H4 (cell line): ENCODE data around the gene FGF12. TPM values are rescaled to one million over a fixed set of nuclear protein-coding genes. Genes with fewer than 3 reads are reported as not detected.

Source experiments
- DNase-seq: peaks from one replicate; pipeline ENCODE4 v3.0.0-alpha.2; 2015; ENCODE audit warnings: low spot score
- total RNA-seq: library from RNA; depleted of rRNA; stranded (reverse); fragments of >200 nt; shearing (Covaris generic); gene quantifications from 2 replicates; pipeline ENCODE4 v1.2.3, GENCODE V29; 2014

Gene FGF12
- total RNA-seq, 1 experiment from 2014 or later: 4.4 TPM

DNA sequence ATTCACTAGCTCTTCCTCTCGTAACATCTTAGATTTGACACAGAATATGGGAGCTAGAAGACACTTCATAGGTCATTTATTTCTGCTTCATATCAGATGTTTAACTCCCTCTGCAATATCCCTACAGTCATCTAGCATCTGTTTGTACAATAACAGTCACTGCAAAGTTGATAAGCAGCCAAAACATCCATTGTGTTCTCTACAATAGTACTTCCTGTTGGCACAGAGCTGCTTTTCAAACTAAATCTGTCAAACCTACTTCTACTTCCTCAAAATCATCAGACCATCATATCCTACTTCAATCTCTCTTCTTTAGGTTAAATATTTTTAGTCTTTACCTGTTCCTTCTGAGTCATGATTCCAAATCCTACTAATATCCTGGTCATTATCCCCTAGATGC is 233.2 kb downstream of the FGF12 start:
- DNase-seq: no peak

GRCh38 chr3:192490720-192491119 is 236.6 kb downstream of the FGF12 start:
- no peak for DNase-seq

- no peak for DNase-seq
Observed at GRCh38 chr3:192489579-192489978, 237.8 kb downstream of the FGF12 start.

GRCh38 chr3:192487033-192487432 is 240.3 kb downstream of the FGF12 start:
- no peak for DNase-seq

GRCh38 chr3:192482809-192483208 is 244.5 kb downstream of the FGF12 start:
- DNase-seq: no peak

DNA sequence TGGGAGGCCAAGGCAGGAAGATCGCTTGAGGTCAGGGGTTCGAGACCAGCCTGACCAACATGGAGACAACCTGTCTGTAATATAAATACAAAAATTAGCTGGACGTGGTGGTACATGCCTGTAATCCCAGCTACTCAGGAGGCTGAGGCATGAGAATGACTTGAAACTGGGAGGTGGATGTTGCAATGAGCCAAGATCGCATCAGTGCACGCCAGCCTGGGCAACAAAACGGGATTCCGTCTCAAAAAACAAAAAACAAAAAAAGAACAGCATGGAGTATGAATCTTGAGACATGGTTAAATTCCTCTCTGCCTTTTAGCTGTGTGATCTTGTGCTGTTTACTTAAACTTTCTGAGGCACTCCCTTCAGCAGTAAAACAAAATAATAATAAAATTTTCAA is 244.9 kb downstream of the FGF12 start:
- no peak for DNase-seq

DNA sequence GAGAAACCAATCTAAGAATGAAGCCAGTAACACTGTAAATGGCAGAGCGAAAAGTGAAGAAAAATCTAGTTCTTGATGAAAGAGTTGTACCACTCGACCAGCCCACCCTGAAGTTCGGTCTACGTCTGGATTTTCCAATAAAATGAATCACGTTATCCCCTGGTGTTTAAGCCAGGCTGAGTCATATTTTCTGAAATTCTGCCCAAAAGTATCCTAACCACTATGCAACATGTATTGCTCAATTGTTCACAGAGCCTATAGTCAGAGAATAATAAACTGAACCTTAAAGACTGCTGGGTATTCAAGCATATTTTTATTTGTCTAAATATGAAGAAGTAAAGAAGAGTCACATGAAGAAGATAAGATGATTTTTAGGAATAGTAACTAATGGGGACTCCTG is 245.7 kb downstream of the FGF12 start:
- DNase-seq: peak; percentile 81

- peak; percentile 66 for DNase-seq
Observed at GRCh38 chr3:192467230-192468140, 259.9 kb downstream of the FGF12 start.

DNA sequence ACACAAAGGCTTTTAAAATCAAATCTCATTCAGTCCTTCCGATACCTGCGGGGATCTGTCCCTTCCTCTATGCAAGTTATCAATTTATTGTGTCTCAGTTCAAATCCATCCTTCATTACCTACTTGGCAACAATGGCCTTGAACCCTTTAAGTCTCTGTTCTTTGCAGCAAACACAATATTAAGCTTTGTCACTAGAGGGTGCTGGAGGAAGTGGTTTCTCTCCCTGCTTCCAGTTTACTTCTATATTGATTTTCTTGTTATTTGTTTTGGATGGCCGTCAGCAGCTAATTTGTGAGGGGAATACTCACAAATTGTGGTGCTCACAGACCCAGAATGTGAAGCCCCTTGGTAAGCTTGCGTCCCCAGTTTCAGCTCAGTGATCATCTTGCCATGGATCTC is 278.3 kb downstream of the FGF12 start:
- no peak for DNase-seq

DNA sequence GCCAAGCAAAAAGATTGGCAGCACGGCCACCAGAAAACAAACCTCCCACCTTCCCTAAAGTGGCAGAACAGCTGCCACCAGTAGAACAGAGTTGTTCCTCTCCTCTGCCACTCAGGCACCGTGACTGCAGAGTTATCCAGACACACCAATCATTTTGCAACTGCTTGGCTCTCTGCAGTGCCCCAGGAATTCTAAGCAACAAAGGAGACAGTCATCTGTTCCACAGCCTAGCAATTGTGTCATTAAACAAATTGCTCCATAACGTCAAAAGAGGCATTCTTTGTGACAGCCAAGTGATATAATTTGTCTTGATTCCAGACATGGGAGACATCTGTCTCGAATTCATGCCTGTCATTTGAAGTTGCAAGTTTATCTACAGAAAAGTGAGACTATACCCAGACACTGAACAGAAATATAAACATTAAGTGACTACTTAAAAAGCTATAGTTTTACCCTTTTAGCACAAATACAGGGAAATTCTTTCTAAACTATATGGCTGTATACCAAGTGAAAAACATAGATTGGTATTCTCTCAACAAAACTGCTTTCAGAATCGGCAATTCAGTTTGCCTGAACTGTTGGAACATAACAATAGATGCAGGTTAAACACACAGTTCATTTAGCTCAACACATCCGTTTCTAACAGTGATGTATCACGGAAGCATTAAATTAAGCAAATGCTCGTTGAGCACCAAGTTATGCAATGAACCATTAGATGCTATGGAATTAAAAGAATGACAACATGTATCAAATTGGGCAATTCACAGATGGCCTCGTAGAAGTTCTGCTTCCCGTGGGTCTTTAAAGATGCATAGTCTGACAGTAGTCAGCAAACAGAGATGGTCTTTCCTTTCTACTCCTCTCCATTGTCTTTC is 281.3 kb downstream of the FGF12 start:
- DNase-seq: peak; percentile 24

DNA sequence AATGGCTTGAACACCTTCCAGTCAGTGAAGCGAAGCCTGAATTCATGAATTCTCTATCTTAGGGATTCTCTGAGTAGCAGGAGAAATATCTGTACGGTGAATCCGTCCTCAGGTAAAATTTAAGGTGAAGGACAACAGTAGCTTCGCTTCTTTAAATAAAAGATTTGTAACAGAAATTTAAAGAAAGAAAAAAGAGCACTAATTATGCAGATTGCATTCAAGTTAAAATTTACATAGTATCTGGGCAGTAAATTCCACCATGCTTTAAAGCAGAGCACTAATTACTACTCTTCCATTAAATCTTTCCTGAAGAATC is 282.6 kb downstream of the FGF12 start:
- no peak for DNase-seq

- DNase-seq: peak; percentile 76
Observed at GRCh38 chr3:192444096-192444790, 283.1 kb downstream of the FGF12 start.

DNA sequence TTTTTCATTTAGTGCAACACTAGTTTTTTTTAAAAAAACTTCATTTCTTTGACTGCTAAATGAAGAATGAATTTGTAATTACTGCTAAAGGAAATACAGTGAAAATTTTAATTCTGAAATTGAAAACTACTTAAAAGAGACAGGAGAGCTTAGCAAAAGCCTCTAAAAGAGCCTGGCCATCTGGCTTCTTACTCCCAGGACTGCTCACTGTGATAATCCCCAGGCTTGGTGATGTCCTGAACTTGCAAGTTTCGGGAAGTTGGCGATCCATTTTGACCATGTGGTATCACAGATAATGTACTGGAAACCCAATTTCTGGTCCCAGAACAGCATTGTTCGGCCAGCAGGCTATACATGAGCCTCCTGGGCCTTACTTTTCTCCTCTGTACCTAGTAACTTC is 292.1 kb downstream of the FGF12 start:
- DNase-seq: no peak

- no peak for DNase-seq
Observed at GRCh38 chr3:192434186-192434585, 293.2 kb downstream of the FGF12 start.

DNA sequence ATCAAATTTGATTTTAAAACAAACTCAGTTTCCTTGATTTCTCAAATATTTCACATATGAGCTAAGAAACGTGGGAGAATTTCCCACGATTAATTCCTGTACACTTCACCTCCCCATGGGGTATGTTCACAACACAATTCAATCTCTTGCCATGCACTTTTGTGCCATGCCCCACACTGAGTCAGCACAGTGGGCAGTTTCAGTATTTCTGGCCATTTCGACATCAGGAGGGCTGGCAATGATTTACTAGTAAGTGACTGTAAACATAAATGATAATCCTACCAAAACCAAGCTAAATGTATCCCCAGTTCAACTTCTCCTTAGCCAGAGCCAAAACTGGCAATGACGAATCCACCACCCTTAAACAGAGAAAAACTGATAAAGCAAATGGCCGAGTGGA is 293.6 kb downstream of the FGF12 start:
- peak; percentile 29 for DNase-seq

DNA sequence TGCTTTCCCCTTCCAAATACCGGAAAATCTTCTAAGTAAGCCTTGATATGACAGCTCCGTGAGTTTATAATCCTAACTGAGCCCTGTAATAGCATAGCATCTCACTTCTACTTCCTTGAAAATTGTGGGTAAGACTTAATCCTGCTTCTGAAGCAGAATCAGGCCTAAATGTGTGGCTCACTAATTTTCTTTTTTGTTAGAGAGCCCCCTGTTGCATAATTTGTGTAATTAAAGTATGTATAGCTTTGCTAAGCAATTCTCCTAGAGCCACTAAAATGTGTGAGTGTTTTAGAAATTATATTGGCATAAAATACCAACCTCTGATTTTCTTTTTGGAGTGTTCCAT is 304.4 kb downstream of the FGF12 start:
- DNase-seq: peak; percentile 43

GRCh38 chr3:192422321-192422996 is 304.9 kb downstream of the FGF12 start:
- peak; percentile 35 for DNase-seq

DNA sequence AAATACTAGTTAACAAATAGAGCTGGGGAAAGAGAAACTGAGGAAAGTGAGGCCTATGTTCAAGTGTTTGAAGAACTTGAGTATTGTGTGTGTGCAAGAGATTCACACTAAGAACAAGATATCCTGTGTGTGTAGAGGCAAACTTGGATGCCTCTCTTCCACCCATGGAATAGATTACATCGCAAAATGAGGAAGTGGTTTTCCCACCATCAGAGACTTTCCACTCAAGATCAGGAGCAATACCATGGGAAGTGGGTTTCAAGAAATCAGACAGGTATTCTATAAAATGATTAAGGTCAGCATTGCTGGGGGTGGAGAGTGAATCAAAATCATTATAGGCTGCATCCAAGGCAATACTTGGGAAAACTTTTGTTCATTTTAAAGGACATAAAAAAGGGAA is 308.0 kb downstream of the FGF12 start:
- DNase-seq: no peak

DNA sequence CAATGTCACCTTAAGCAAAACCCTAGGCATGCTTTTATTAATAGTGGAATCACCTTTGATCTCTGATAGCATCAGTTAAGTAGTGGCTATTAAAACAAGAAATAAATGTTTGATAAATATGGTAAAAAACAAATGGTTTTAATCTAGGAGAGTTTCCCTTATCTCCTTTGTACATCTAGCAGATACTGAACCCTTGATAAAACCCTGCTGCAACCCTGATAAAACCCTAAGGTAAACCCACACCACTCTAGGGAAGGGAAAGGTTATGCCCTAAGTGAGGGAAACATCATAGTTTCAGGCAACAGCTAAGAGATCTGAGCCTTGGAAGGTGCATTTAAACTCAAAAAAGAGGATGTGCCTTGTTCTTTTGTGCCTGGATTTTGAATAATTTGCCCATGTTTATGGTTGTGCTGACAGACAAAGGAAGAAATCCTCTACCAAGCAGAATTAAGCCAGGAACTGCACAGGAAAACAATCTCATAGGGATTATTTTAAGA is 309.7 kb downstream of the FGF12 start:
- no peak for DNase-seq

DNA sequence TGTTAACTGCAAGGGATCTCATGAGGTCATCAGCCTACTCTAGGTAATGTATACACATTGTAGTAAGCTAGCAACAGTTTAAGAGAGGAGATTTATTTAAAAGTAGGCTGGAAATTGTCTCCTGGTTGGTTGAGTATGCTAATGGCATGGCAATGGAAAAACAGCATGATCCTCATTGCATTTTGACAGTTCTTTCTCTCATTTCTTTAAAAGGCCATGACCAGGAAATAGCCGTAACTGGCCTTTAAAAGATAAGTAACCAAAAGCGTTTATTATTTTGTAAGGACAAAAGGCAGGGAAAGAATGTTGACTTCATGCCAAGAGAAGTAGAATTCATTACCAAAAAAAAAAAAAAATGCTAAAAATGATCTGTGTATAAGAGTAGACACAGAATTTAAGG is 310.3 kb downstream of the FGF12 start:
- no peak for DNase-seq

- DNase-seq: no peak
Observed at GRCh38 chr3:192413461-192413860, 313.9 kb downstream of the FGF12 start.

DNA sequence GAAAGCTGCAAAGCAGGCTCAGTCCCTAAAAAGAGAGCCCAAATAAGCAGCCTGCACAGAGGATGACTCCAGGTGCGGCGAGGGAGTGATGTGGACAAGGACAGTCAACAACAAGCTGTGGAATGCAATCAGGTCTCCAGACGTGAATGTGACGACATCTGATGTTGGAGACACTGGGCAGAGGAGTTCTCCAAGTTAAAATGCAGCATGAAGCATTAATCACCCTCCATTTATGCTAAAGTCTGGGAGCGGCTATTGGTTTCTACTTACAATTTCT is 316.7 kb downstream of the FGF12 start:
- DNase-seq: no peak
